Measurements from ENCODE around the gene MMP7. TPM values are rescaled to one million over a fixed set of nuclear protein-coding genes. Genes with fewer than 3 reads are reported as not detected.

Gene MMP7
- polyA plus RNA-seq, 2 of the 4 experiments (the other 2 are of a cell fraction): 8.9 to 54.8 TPM

DNA sequence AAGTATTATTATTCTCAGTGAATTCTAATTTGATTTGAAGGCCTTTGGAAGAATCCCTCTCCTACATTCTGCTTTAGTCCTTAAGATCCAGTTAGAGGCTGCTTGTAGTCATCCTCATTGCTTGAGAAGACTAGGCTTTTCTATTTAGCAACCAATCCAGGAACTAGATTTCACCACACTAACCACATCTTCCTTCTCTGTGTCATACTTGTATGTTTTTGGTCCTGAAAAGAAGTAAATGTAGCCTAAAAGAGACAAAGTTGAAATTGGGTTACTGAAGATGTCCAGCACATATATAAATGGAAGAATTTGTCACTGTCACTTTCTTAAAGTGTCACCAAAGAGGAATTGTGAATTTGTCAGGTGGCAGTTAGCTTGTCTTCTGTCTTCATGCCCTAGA lies 46.6 kb upstream of the MMP7 start:
- DNase-seq (ENCODE audit: low read depth in 1 of 2, low spot score in 1 of 2) (no peak), ATAC-seq (no peak), FAIRE-seq (no peak)
- Histone ChIP-seq H3K4me1 (peaks cover 21% of the 10 kb centered on the region), H3K27ac (no peak overlapping the region), H3K9me3 (no peaks in the 10 kb centered on the region), H3K4me2 (no peak overlapping the region), H3K4me3 (no peak overlapping the region)
- TF ChIP-seq ELK1 (IDR thresholded peaks at IDR 0.05; ENCODE audit: low read depth, low read length): no peak
- no peak for TF ChIP-seq CHD4 (IDR thresholded peaks at IDR 0.05; ENCODE audit: borderline replicate concordance)
- TF ChIP-seq TP53 (CRISPR knock-in tag; IDR thresholded peaks at IDR 0.05): no peak
- no peak for TF ChIP-seq RCOR1 (IDR thresholded peaks at IDR 0.05; ENCODE audit: low read depth, low read length)
- TF ChIP-seq RNF2 (IDR thresholded peaks at IDR 0.05; ENCODE audit: borderline replicate concordance, low read depth): no peak
- no peak for TF ChIP-seq MAZ (IDR thresholded peaks at IDR 0.05; ENCODE audit: borderline replicate concordance, low read depth, low read length)
- CTCF ChIA-PET: interaction anchor here (1.2 to 1.7 kb wide), 2 partner anchors 18 to 36 kb away, joined by 3 to 4 read pairs; no protein-coding TSS in a partner anchor
- POLR2A ChIA-PET: no interaction called here

DNA sequence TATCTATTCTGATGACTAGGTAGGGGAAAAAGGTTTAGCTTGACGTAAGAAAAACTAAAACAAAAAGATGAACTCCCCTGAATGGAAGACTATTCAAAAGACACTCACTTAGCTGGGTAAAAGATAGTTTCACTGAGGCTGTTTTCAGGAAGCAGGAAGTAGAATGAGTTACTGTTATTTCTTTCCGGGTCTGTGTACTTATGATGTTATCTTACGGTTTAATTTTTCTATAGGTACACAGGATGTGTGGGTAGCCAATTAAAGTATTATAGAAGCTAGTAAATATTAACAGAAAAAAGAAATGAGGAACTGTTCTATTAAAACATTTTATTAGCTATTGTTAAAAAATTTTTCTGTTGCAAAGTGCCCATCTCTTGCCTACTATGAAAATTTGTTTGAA lies 45.8 kb upstream of the MMP7 start:
- FAIRE-seq (no peak), ATAC-seq (no peak), DNase-seq (ENCODE audit: low read depth in 1 of 2, low spot score in 1 of 2) (no peak)
- Histone ChIP-seq H3K4me3 (no peak overlapping the region), H3K27ac (no peak overlapping the region), H3K4me2 (no peak overlapping the region), H3K9me3 (no peaks in the 10 kb centered on the region), H3K4me1 (peaks cover 21% of the 10 kb centered on the region)
- TF ChIP-seq ZNF302 (CRISPR knock-in tag; IDR thresholded peaks at IDR 0.05) (no peak), RAD21 (conservative IDR thresholded peaks at IDR 0.05 in 1 of 2, IDR thresholded peaks at IDR 0.05 in 1 of 2) (no peak), ESRRA (IDR thresholded peaks at IDR 0.05; ENCODE audit: borderline replicate concordance, low read length) (no peak), KDM1A (IDR thresholded peaks at IDR 0.05; ENCODE audit: low read depth) (no peak), PHF8 (IDR thresholded peaks at IDR 0.05; ENCODE audit: borderline replicate concordance, low read depth) (no peak), JUN (IDR thresholded peaks at IDR 0.05) (no peak), RARB (CRISPR knock-in tag; IDR thresholded peaks at IDR 0.05) (no peak)
- ChIA-PET POLR2A (no interaction called here), CTCF (interaction anchor here (1.4 kb wide), 1 partner anchor 283 kb away, joined by 4 read pairs; no protein-coding TSS in a partner anchor)
- WGBS (ENCODE audit: missing lambda C conversion rate): 63% methylated on average over 3 of the region's 3 CpGs

- WGBS (ENCODE audit: missing lambda C conversion rate): 91% methylated on average over 2 of the region's 2 CpGs
- ChIA-PET CTCF (interaction anchor here (1.4 kb wide), 1 partner anchor 281 kb away, joined by 4 read pairs; no protein-coding TSS in a partner anchor), POLR2A (no interaction called here)
- H3K27ac ChIP-seq: no peak overlapping the region
- H3K9me3 ChIP-seq: no peaks in the 10 kb centered on the region
- no peak for ATAC-seq
- no peak overlapping the region for H3K4me3 ChIP-seq
- H3K4me2 ChIP-seq: no peak overlapping the region
- DNase-seq (ENCODE audit: low read depth in 1 of 2, low spot score in 1 of 2): no peak
- peaks cover 14% of the 10 kb centered on the region for H3K4me1 ChIP-seq
- TF ChIP-seq EHF (CRISPR knock-in tag; IDR thresholded peaks at IDR 0.05) (no peak), JUN (IDR thresholded peaks at IDR 0.05) (no peak), RAD21 (conservative IDR thresholded peaks at IDR 0.05 in 1 of 2, IDR thresholded peaks at IDR 0.05 in 1 of 2) (no peak), ZNF302 (CRISPR knock-in tag; IDR thresholded peaks at IDR 0.05) (no peak), EHMT2 (IDR thresholded peaks at IDR 0.05; ENCODE audit: low read depth) (no peak), ZC3H11A (IDR thresholded peaks at IDR 0.05) (no peak), KDM5A (IDR thresholded peaks at IDR 0.05) (no peak), CBX2 (IDR thresholded peaks at IDR 0.05; ENCODE audit: borderline replicate concordance, low read depth) (no peak), ESRRA (IDR thresholded peaks at IDR 0.05; ENCODE audit: borderline replicate concordance, low read length) (no peak), ZSCAN20 (CRISPR knock-in tag; IDR thresholded peaks at IDR 0.05) (no peak), TP53 (CRISPR knock-in tag; IDR thresholded peaks at IDR 0.05) (no peak), CEBPB (IDR thresholded peaks at IDR 0.05) (no peak), HDAC2 (IDR thresholded peaks at IDR 0.05) (no peak), KDM1A (IDR thresholded peaks at IDR 0.05; ENCODE audit: low read depth) (no peak), HOXA7 (CRISPR knock-in tag; IDR thresholded peaks at IDR 0.05) (no peak), ELK1 (IDR thresholded peaks at IDR 0.05; ENCODE audit: low read depth, low read length) (no peak)
- TF ChIP-seq, protein P1, sequence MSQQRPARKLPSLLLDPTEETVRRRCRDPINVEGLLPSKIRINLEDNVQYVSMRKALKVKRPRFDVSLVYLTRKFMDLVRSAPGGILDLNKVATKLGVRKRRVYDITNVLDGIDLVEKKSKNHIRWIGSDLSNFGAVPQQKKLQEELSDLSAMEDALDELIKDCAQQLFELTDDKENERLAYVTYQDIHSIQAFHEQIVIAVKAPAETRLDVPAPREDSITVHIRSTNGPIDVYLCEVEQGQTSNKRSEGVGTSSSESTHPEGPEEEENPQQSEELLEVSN (IDR thresholded peaks at IDR 0.05; ENCODE audit: borderline replicate concordance, low read depth): no peak
- TF ChIP-seq, protein P2, sequence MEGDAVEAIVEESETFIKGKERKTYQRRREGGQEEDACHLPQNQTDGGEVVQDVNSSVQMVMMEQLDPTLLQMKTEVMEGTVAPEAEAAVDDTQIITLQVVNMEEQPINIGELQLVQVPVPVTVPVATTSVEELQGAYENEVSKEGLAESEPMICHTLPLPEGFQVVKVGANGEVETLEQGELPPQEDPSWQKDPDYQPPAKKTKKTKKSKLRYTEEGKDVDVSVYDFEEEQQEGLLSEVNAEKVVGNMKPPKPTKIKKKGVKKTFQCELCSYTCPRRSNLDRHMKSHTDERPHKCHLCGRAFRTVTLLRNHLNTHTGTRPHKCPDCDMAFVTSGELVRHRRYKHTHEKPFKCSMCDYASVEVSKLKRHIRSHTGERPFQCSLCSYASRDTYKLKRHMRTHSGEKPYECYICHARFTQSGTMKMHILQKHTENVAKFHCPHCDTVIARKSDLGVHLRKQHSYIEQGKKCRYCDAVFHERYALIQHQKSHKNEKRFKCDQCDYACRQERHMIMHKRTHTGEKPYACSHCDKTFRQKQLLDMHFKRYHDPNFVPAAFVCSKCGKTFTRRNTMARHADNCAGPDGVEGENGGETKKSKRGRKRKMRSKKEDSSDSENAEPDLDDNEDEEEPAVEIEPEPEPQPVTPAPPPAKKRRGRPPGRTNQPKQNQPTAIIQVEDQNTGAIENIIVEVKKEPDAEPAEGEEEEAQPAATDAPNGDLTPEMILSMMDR (IDR thresholded peaks at IDR 0.05): no peak
- no peak for FAIRE-seq
Observed at GRCh38 chr11:102575012-102575411, 44.5 kb upstream of the MMP7 start.

All from A549 (cell line).